ENCODE results near the gene CHST7.
"Not testable (repeated sequence)": the region's sequence is repeated elsewhere in the genome, so short reads cannot be mapped to it uniquely, and the experiment has no call there.

The CHST7 gene, protein sequence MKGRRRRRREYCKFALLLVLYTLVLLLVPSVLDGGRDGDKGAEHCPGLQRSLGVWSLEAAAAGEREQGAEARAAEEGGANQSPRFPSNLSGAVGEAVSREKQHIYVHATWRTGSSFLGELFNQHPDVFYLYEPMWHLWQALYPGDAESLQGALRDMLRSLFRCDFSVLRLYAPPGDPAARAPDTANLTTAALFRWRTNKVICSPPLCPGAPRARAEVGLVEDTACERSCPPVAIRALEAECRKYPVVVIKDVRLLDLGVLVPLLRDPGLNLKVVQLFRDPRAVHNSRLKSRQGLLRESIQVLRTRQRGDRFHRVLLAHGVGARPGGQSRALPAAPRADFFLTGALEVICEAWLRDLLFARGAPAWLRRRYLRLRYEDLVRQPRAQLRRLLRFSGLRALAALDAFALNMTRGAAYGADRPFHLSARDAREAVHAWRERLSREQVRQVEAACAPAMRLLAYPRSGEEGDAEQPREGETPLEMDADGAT

DNA sequence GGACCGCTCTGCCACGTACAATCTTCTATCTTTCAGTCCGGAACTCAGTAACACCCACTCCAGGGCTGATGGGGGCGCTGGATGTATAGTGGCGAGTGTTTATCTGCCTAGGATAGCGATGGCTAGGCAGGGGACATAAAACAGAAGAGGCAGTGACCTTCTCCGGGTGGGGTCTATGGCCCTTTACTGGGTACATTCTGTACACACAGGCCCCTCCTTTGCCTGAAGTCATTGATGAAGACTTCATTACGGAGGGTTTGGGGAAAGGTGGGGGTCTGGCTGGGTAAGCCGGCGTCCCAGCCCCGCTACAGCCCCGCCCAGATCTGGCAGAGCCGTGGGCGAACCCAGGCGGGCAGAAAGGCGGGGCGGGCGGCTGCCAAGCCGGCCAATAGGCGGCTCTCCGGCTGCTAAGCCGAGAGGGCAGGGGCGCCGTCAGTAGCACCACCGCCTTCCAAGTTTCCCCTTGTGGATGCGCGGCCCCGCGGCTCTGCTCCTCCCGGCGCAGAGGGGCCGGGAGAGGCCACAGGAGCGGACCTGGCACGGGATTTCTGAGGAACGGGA lies at the start of gene CHST7:
CHST7 (plus strand) TSS at position 435 of the 561 bp plus-strand sequence. CDS start 167 bp downstream, outside the sequence.
- TF ChIP-seq, protein P1, sequence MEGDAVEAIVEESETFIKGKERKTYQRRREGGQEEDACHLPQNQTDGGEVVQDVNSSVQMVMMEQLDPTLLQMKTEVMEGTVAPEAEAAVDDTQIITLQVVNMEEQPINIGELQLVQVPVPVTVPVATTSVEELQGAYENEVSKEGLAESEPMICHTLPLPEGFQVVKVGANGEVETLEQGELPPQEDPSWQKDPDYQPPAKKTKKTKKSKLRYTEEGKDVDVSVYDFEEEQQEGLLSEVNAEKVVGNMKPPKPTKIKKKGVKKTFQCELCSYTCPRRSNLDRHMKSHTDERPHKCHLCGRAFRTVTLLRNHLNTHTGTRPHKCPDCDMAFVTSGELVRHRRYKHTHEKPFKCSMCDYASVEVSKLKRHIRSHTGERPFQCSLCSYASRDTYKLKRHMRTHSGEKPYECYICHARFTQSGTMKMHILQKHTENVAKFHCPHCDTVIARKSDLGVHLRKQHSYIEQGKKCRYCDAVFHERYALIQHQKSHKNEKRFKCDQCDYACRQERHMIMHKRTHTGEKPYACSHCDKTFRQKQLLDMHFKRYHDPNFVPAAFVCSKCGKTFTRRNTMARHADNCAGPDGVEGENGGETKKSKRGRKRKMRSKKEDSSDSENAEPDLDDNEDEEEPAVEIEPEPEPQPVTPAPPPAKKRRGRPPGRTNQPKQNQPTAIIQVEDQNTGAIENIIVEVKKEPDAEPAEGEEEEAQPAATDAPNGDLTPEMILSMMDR (IDR thresholded peaks at IDR 0.05), result no peak
- Histone ChIP-seq H3K27me3 (peaks cover 20% of the 10 kb centered on the region), H3K27ac (peak within 1 kb of the TSS; percentile 45)

DNA sequence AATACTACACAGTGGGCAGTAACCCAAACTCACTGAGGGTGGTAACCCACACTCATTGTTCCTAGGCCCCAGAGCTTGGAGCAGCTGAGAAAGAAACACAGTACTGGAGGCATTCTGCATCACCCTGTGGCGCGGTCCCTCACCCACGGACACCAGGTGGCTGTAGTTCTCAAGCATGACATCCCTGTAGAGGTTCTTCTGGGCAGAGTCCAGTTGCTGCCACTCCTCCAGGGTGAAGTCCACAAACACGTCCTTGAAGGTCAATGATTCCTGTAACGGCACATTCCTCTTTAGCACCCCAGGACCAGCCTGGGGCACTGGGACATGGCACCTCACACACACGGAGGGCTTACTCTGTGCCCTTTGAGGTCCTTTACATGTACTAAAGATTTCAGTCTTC lies 44.9 kb upstream of the CHST7 start:
- not testable (repeated sequence) for H3K27ac ChIP-seq, H3K9me3 ChIP-seq, H3K27me3 ChIP-seq

More for the DNA sequence above, at the start of gene CHST7:
- Histone ChIP-seq H3K36me3 (no peaks in the 10 kb centered on the region), H3K4me3 (ENCODE audit: low read depth in 1 of 2, low read length in 1 of 2) (peak within 1 kb of the TSS; percentile 71 to 76), H3K4me1 (ENCODE audit: control insufficient read depth in 1 of 2, insufficient read depth in 1 of 2, low read depth in 1 of 2, low read length in 1 of 2) (peaks cover 25 to 35% of the 10 kb centered on the region in 2 experiments), H3K9me3 (no peaks in the 10 kb centered on the region)

DNA sequence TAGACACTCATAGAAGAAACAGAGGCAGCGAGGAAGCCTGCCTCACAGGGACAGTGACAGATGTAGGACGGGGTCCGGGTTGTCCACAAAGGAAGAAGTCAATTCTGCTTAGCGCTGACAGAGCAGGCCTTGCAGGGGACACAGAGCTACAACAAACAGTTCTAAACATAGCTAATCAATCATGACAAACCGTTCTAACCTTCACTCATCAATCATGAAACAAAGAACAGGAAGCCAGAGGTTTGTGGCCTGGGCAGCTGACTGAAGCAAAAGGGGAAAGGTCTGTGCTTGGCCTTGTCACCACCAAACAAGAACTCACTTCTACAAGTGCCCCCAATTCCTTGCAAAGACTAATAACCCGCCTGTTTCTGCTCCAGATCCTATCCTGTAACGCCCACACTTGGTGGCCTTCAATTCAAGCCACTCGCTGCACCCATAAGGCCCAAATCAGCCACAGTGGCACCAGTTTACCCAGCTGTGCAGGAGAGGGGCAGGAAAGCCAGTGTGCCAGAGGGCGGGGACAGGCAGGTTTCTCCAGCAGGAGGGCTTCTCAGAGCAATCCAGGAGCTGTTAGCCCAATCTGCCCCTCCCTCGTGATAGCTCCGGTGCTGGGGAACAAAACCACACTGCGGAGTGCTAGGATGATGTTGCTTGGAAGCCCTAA lies 43.7 kb upstream of the CHST7 start:
- not testable (repeated sequence) for H3K27me3 ChIP-seq; H3K27ac ChIP-seq; H3K4me1 ChIP-seq (ENCODE audit: control insufficient read depth in 1 of 2, insufficient read depth in 1 of 2, low read depth in 1 of 2, low read length in 1 of 2); H3K36me3 ChIP-seq; H3K4me3 ChIP-seq (ENCODE audit: low read depth in 1 of 2, low read length in 1 of 2); H3K9me3 ChIP-seq

More for the DNA sequence above, 44.9 kb upstream of the CHST7 start:
- not testable (repeated sequence) for H3K4me1 ChIP-seq (ENCODE audit: control insufficient read depth in 1 of 2, insufficient read depth in 1 of 2, low read depth in 1 of 2, low read length in 1 of 2); H3K4me3 ChIP-seq (ENCODE audit: low read depth in 1 of 2, low read length in 1 of 2); H3K36me3 ChIP-seq

DNA sequence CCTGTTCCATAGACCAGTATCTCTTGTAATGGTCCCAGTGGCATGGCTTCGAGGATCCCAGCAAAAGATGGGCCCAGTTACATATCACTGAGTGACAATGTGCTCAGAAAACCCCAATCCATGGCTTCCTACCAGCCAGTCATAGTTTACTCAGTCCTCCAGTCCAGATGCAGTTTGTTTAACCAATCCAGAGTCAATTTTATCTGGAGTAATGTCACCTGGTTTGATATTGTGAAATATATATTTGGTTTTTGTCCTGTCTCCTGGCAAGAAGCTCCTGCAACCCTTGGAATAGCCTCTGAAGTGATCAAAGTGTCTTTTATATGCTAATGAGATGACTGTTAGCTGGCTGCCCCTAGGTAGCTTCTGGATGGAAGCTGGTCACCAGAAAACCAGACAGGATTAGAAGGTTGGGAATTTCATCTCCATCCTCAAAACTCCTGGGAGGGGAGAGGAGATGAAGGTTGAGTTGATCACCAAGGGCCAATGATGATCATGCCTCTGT lies 43.1 kb upstream of the CHST7 start:
- not testable (repeated sequence) for H3K36me3 ChIP-seq; H3K27ac ChIP-seq; H3K27me3 ChIP-seq; H3K4me1 ChIP-seq (ENCODE audit: control insufficient read depth in 1 of 2, insufficient read depth in 1 of 2, low read depth in 1 of 2, low read length in 1 of 2); H3K4me3 ChIP-seq (ENCODE audit: low read depth in 1 of 2, low read length in 1 of 2); H3K9me3 ChIP-seq

DNA sequence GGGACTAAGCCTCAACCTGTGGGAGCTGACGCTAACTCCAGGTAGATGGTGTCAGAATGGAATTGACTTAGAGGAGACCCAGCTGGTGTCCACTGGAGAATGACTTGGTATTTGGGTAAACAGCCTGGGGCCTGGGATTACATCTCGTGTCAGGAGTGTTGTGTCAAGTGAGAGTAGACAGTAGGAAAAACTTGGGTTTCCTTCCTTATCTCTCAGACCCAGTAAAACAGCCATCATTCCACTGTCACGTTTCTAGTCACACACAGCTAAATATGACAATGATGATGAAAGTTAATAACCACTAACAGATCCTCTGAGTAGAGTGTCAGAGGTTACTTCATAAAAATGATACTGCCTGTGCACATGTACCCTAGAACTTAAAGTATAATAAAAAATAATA lies 42.1 kb upstream of the CHST7 start:
- TF ChIP-seq, protein P1 (IDR thresholded peaks at IDR 0.05), result no peak
- no peaks in the 10 kb centered on the region for H3K4me1 ChIP-seq (ENCODE audit: control insufficient read depth in 1 of 2, insufficient read depth in 1 of 2, low read depth in 1 of 2, low read length in 1 of 2)
- H3K27me3 ChIP-seq, result no peaks in the 10 kb centered on the region
- H3K27ac ChIP-seq, result no peak overlapping the region
- no peaks in the 10 kb centered on the region for H3K9me3 ChIP-seq
- peaks cover 5% of the 10 kb centered on the region for H3K36me3 ChIP-seq
- no peak overlapping the region for H3K4me3 ChIP-seq (ENCODE audit: low read depth in 1 of 2, low read length in 1 of 2)

DNA sequence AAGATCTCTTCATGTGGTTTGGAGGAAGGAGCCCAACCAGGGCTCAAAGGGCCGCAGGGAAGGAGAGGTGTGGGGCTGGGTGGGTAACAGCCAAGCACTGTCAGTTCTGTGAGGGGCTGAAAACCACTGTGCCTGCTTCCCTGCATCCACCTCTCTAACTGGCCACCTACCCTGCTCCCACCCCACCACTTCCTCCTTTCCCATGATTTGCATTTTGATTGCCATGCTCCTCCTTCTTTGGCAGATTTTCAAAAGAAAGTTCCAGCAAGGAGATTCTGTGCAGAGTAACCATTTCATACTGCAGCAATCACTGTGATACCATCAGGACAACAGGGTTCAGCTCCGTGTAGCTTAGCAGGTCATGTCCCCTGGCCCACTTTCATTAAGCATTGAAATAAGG lies 30.1 kb upstream of the CHST7 start:
- Histone ChIP-seq H3K27ac (peak overlapping the region; percentile 87), H3K4me1 (ENCODE audit: control insufficient read depth in 1 of 2, insufficient read depth in 1 of 2, low read depth in 1 of 2, low read length in 1 of 2) (peaks cover 10 to 28% of the 10 kb centered on the region in 2 experiments), H3K27me3 (no peaks in the 10 kb centered on the region), H3K9me3 (no peaks in the 10 kb centered on the region), H3K4me3 (ENCODE audit: low read depth in 1 of 2, low read length in 1 of 2) (no peak overlapping the region), H3K36me3 (peaks cover 7% of the 10 kb centered on the region)
- TF ChIP-seq, protein P1 (IDR thresholded peaks at IDR 0.05), result no peak

DNA sequence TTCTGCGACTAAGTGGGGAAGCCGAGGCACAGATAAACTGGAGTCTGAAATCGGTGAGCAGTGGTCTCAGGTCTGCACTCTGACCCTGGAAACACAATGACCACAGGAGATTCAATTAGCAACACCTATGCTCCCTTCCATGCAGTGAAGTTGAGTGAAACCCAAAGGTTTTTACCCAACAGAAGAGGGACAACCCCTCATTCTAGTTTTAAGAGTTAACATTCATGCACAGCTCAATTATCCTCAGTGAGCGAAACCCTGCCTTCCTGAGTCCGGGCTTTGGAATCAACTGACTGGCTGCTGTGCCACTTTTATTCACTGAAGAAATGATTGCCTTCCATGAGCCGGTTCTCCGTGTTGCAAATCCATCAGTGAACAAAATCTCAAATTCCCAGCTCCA lies 29.0 kb upstream of the CHST7 start:
- H3K9me3 ChIP-seq, H3K36me3 ChIP-seq, H3K27me3 ChIP-seq: not testable (repeated sequence)
- peaks cover 10 to 28% of the 10 kb centered on the region in 2 experiments for H3K4me1 ChIP-seq (ENCODE audit: control insufficient read depth in 1 of 2, insufficient read depth in 1 of 2, low read depth in 1 of 2, low read length in 1 of 2)
- H3K27ac ChIP-seq, result peak overlapping the region; percentile 87
- peak overlapping the region; percentile 68 to 81 for H3K4me3 ChIP-seq (ENCODE audit: low read depth in 1 of 2, low read length in 1 of 2)
